GM12801 (cell line): ENCODE data around the gene PML.

Source experiments
- TF ChIP-seq, protein P1 (sequence below): IDR thresholded peaks from one replicate; pipeline ENCODE4 v1.5.1; 2011; ENCODE audit warnings: control low read depth; ENCODE audit not compliant: insufficient read length; ENCODE audit errors: extremely low read depth

Gene PML

DNA sequence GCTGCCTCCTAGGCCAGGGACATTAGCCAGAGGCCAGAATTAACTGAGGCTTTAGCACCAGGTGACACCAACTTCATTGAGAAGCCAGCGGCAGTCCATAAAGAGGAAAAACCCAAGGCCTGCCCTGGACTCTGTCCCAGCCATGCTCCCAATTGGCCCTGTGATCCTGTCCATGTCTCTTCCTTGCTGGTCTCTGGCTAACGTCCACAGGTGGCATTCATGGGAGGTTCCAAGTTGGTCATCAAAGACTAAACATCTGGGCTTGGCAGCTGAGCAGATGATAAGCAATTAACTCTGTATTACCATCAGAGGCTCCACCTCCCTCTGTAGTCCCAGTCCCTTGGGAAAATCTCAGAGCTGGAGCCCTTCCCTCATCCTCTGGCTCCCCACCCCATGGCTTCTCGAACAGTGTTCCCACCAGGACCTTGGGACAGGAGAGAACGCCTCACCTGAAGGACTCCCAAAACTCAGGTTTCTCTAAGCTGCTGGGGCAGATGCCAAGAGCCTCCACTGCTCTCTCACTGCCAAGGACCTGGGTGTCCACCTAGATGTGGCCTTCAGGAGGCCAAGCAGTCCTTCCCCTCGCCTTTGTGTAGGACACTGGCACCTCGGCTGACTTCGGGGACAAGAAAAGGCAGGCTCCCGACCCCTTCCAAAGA lies 47.4 kb downstream of the PML start:
- TF ChIP-seq, protein P1, sequence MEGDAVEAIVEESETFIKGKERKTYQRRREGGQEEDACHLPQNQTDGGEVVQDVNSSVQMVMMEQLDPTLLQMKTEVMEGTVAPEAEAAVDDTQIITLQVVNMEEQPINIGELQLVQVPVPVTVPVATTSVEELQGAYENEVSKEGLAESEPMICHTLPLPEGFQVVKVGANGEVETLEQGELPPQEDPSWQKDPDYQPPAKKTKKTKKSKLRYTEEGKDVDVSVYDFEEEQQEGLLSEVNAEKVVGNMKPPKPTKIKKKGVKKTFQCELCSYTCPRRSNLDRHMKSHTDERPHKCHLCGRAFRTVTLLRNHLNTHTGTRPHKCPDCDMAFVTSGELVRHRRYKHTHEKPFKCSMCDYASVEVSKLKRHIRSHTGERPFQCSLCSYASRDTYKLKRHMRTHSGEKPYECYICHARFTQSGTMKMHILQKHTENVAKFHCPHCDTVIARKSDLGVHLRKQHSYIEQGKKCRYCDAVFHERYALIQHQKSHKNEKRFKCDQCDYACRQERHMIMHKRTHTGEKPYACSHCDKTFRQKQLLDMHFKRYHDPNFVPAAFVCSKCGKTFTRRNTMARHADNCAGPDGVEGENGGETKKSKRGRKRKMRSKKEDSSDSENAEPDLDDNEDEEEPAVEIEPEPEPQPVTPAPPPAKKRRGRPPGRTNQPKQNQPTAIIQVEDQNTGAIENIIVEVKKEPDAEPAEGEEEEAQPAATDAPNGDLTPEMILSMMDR, result no peak

- TF ChIP-seq, protein P1, result no peak
Measured at GRCh38 chr15:74042603-74043424, 48.3 kb downstream of the PML start.

DNA sequence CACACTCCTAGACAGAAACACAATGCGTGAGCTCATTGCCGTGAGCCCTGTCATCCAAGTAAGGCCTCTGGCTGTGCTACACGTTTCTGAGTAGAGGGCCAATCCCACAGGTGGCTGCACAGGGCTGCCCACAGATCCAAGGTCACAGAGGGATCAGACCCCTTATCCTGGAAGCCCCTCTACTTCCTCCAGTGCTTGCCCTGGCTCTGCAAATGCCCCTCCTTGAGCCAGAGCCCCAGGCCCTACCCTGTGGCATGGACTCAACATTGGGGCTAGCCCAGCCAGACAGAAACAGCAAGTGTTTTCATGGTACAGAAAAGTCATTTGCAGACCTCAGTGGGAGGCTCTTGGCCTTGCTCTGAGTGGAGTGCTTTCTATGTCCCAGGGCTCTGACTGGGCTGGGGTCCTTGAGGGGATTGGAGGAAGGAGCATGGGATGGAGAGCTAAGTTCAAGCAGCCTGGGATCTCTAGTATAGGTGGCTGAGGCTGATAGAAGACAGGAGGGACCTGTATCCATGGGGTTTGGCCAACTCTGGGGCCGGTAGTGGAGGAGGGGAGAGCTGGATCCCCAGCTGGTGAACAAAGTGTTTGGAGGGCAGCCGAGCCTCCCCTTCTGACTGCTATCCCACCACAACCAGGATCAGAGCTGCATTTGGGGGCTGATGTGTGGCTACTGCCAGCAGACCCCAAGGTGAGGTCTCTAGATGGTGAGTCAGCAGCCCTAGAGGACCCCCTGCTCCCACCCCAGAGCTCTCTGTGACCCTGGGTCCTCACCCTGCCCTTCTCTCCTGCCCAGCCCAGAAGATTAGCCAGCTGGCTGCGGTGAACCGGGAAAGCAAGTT lies 49.1 kb downstream of the PML start:
- TF ChIP-seq, protein P1, result no peak

DNA sequence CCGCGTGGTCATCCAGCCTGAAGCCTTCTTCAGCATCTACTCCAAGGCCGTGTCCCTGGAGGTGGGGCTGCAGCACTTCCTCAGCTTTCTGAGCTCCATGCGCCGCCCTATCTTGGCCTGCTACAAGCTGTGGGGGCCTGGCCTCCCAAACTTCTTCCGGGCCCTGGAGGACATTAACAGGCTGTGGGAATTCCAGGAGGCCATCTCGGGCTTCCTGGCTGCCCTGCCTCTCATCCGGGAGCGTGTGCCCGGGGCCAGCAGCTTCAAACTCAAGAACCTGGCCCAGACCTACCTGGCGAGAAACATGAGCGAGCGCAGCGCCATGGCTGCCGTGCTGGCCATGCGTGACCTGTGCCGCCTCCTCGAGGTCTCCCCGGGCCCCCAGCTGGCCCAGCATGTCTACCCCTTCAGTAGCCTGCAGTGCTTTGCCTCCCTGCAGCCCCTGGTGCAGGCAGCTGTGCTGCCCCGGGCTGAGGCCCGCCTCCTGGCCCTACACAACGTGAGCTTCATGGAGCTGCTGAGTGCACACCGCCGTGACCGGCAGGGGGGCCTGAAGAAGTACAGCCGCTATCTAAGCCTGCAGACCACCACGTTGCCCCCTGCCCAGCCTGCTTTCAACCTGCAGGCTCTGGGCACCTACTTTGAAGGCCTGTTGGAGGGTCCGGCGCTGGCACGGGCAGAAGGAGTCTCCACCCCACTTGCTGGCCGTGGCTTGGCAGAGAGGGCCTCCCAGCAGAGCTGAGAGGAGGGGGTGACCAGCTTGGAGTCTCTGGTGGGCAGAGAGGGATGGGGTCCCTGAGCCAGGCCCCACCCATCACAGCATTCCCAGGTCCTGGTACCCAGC lies 50.0 kb downstream of the PML start:
- TF ChIP-seq, protein P1, result no peak

GRCh38 chr15:74045184-74045583 lies 50.7 kb downstream of the PML start:
- TF ChIP-seq, protein P1, result no peak

GRCh38 chr15:74045636-74046274 lies 51.2 kb downstream of the PML start:
- TF ChIP-seq, protein P1, result no peak
